ENCODE results near the gene MINAR1.

- TF ChIP-seq CTCF (IDR thresholded peaks at IDR 0.05 in 4 of 5, conservative IDR thresholded peaks at IDR 0.05 in 1 of 5) (no peak), POLR2A (IDR thresholded peaks at IDR 0.05) (no peak)
Measured at GRCh38 chr15:79406210-79406609, 25.9 kb upstream of the MINAR1 start.
